ENCODE results near the gene PFN4. TPM values are rescaled to one million over a fixed set of nuclear protein-coding genes. Genes with fewer than 3 reads are reported as not detected.
"Not testable (repeated sequence)": the region's sequence is repeated elsewhere in the genome, so short reads cannot be mapped to it uniquely, and the experiment has no call there.

PFN4 gene
- total RNA-seq, 1 donor from 2014 or later = 1.3 TPM

GRCh38 chr2:24152413-24153197 is 29.5 kb upstream of the PFN4 start:
- no peak for TF ChIP-seq CTCF (conservative IDR thresholded peaks at IDR 0.05)
- Mint-ChIP-seq H3K9me3 (peaks cover 5% of the 10 kb centered on the region), H3K27ac (no peak overlapping the region), H3K4me1 (ENCODE audit: unreplicated experiment) (no peaks in the 10 kb centered on the region), H3K36me3 (peaks cover 29% of the 10 kb centered on the region), H3K27me3 (no peaks in the 10 kb centered on the region), H3K4me3 (no peak overlapping the region)
- no peak for DNase-seq (ENCODE audit: extremely low spot score, unreplicated experiment)

GRCh38 chr2:24147364-24147763 is 24.2 kb upstream of the PFN4 start:
- DNase-seq (ENCODE audit: extremely low spot score, unreplicated experiment) = no peak
- H3K4me1 Mint-ChIP-seq (ENCODE audit: unreplicated experiment) = no peaks in the 10 kb centered on the region
- no peak overlapping the region for H3K27ac Mint-ChIP-seq
- no peak overlapping the region for H3K4me3 Mint-ChIP-seq
- no peaks in the 10 kb centered on the region for H3K27me3 Mint-ChIP-seq
- no peak for TF ChIP-seq CTCF (conservative IDR thresholded peaks at IDR 0.05)
- peaks cover 15% of the 10 kb centered on the region for H3K9me3 Mint-ChIP-seq
- peaks cover 42% of the 10 kb centered on the region for H3K36me3 Mint-ChIP-seq

GRCh38 chr2:24140305-24140704 is 17.2 kb upstream of the PFN4 start:
- not testable (repeated sequence) for H3K9me3 Mint-ChIP-seq; DNase-seq (ENCODE audit: extremely low spot score, unreplicated experiment); H3K4me1 Mint-ChIP-seq (ENCODE audit: unreplicated experiment); H3K4me3 Mint-ChIP-seq; H3K27ac Mint-ChIP-seq; H3K27me3 Mint-ChIP-seq
- H3K36me3 Mint-ChIP-seq = peaks cover 10% of the 10 kb centered on the region

- Mint-ChIP-seq H3K9me3 (peaks cover 5% of the 10 kb centered on the region), H3K36me3 (peaks cover 13% of the 10 kb centered on the region), H3K27me3 (no peaks in the 10 kb centered on the region), H3K27ac (peak overlapping the region; percentile 43), H3K4me3 (no peak overlapping the region), H3K4me1 (ENCODE audit: unreplicated experiment) (no peaks in the 10 kb centered on the region)
- TF ChIP-seq CTCF (conservative IDR thresholded peaks at IDR 0.05) = no peak
- DNase-seq (ENCODE audit: extremely low spot score, unreplicated experiment) = no peak
Observed at GRCh38 chr2:24132543-24132942, 9.4 kb upstream of the PFN4 start.

GRCh38 chr2:24125956-24126355 is 2.8 kb upstream of the PFN4 start:
- Mint-ChIP-seq H3K9me3 (no peaks in the 10 kb centered on the region), H3K4me3 (peak overlapping the region; percentile 67), H3K27me3 (no peaks in the 10 kb centered on the region), H3K27ac (peak overlapping the region; percentile 51), H3K36me3 (no peaks in the 10 kb centered on the region), H3K4me1 (ENCODE audit: unreplicated experiment) (peaks cover 15% of the 10 kb centered on the region)
- DNase-seq (ENCODE audit: extremely low spot score, unreplicated experiment) = no peak
- TF ChIP-seq CTCF (conservative IDR thresholded peaks at IDR 0.05) = no peak

- Mint-ChIP-seq H3K4me3 (peak overlapping the region; percentile 92), H3K36me3 (no peaks in the 10 kb centered on the region), H3K9me3 (no peaks in the 10 kb centered on the region), H3K27ac (peak overlapping the region; percentile 96), H3K4me1 (ENCODE audit: unreplicated experiment) (peaks cover 17% of the 10 kb centered on the region), H3K27me3 (no peaks in the 10 kb centered on the region)
- no peak for TF ChIP-seq CTCF (conservative IDR thresholded peaks at IDR 0.05)
- no peak for DNase-seq (ENCODE audit: extremely low spot score, unreplicated experiment)
Observed at GRCh38 chr2:24123922-24124580, 917 bp upstream of the PFN4 start.

Data from type B pancreatic cell (in vitro differentiated cells).